HG03196 (cell line): ENCODE measurements around the gene SPATA4.
"Not testable (repeated sequence)": the region's sequence is repeated elsewhere in the genome, so short reads cannot be mapped to it uniquely, and the experiment has no call there.

Experiments
- ATAC-seq: cut with Tn5 transposase; IDR thresholded peaks from one replicate; pipeline ENCODE4 v1.9.1; 2021; ENCODE audit not compliant: unreplicated experiment

SPATA4 gene

GRCh38 chr4:176195184-176195978, at the start of gene SPATA4:
TSS of gene SPATA4 (minus strand) at chr4:176195585. CDS start at chr4:176195562, 23 bp downstream.
- peak; percentile 98 for ATAC-seq

- no peak for ATAC-seq
Observed at GRCh38 chr4:176242764-176243347, 47.5 kb upstream of the SPATA4 start.

GRCh38 chr4:176241703-176242102, 46.3 kb upstream of the SPATA4 start:
- ATAC-seq = no peak

- no peak for ATAC-seq
Observed at GRCh38 chr4:176238826-176239225, 43.4 kb upstream of the SPATA4 start.

- no peak for ATAC-seq
Observed at GRCh38 chr4:176238157-176238610, 42.8 kb upstream of the SPATA4 start.

GRCh38 chr4:176236946-176237345, 41.6 kb upstream of the SPATA4 start:
- ATAC-seq = no peak

- no peak for ATAC-seq
Observed at GRCh38 chr4:176230836-176231235, 35.5 kb upstream of the SPATA4 start.

GRCh38 chr4:176229645-176230044, 34.3 kb upstream of the SPATA4 start:
- ATAC-seq = no peak

- ATAC-seq = no peak
Observed at GRCh38 chr4:176226736-176227135, 31.4 kb upstream of the SPATA4 start.

GRCh38 chr4:176223561-176223960, 28.2 kb upstream of the SPATA4 start:
- no peak for ATAC-seq

- ATAC-seq = no peak
Observed at GRCh38 chr4:176222149-176222548, 26.8 kb upstream of the SPATA4 start.

GRCh38 chr4:176217510-176217909, 22.1 kb upstream of the SPATA4 start:
- ATAC-seq = no peak

- ATAC-seq = not testable (repeated sequence)
Observed at GRCh38 chr4:176212351-176212750, 17.0 kb upstream of the SPATA4 start.

GRCh38 chr4:176210579-176211296, 15.4 kb upstream of the SPATA4 start:
- no peak for ATAC-seq

- no peak for ATAC-seq
Observed at GRCh38 chr4:176210101-176210500, 14.7 kb upstream of the SPATA4 start.

- ATAC-seq = no peak
Observed at GRCh38 chr4:176209535-176209934, 14.2 kb upstream of the SPATA4 start.

- ATAC-seq = no peak
Observed at GRCh38 chr4:176207839-176208238, 12.5 kb upstream of the SPATA4 start.

- no peak for ATAC-seq
Observed at GRCh38 chr4:176205299-176205698, 9.9 kb upstream of the SPATA4 start.

GRCh38 chr4:176198316-176198903, 3.0 kb upstream of the SPATA4 start:
- no peak for ATAC-seq

GRCh38 chr4:176193938-176194337, 1.4 kb downstream of the SPATA4 start:
- no peak for ATAC-seq

- ATAC-seq = no peak
Observed at GRCh38 chr4:176193126-176193525, 2.3 kb downstream of the SPATA4 start.
